Measurements from ENCODE around the gene GPAT2.
A peak's percentile ranks its signal among the peaks of the same experiment; 100 is the strongest.
"Not testable (repeated sequence)": the region's sequence is repeated elsewhere in the genome, so short reads cannot be mapped to it uniquely, and the experiment has no call there.

GPAT2 gene

GRCh38 chr2:96012086-96012791 lies 22.5 kb downstream of the GPAT2 start:
- H3K4me1 ChIP-seq (ENCODE audit: control insufficient read depth, insufficient read depth, low read length); H3K4me3 ChIP-seq (ENCODE audit: low read length); H3K9me3 ChIP-seq (ENCODE audit: control insufficient read depth, low read length); H3K36me3 ChIP-seq (ENCODE audit: control insufficient read depth, insufficient read depth, low read length); H3K27me3 ChIP-seq (ENCODE audit: control insufficient read depth, insufficient read depth, low read length); H3K9ac ChIP-seq (ENCODE audit: low read length): not testable (repeated sequence)

- not testable (repeated sequence) for H3K4me3 ChIP-seq (ENCODE audit: low read length); H3K9ac ChIP-seq (ENCODE audit: low read length); H3K36me3 ChIP-seq (ENCODE audit: control insufficient read depth, insufficient read depth, low read length)
Observed at GRCh38 chr2:96011129-96011455, 23.6 kb downstream of the GPAT2 start.

GRCh38 chr2:96010320-96011128 lies 24.2 kb downstream of the GPAT2 start:
- H3K36me3 ChIP-seq (ENCODE audit: control insufficient read depth, insufficient read depth, low read length); H3K27me3 ChIP-seq (ENCODE audit: control insufficient read depth, insufficient read depth, low read length); H3K9me3 ChIP-seq (ENCODE audit: control insufficient read depth, low read length); H3K4me3 ChIP-seq (ENCODE audit: low read length); H3K4me1 ChIP-seq (ENCODE audit: control insufficient read depth, insufficient read depth, low read length): not testable (repeated sequence)
- peak overlapping the region; percentile 33 for H3K9ac ChIP-seq (ENCODE audit: low read length)

More at GRCh38 chr2:96011129-96011455, 23.6 kb downstream of the GPAT2 start:
- H3K4me1 ChIP-seq (ENCODE audit: control insufficient read depth, insufficient read depth, low read length); H3K9me3 ChIP-seq (ENCODE audit: control insufficient read depth, low read length); H3K27me3 ChIP-seq (ENCODE audit: control insufficient read depth, insufficient read depth, low read length): not testable (repeated sequence)

GRCh38 chr2:96009833-96010232 lies 24.9 kb downstream of the GPAT2 start:
- H3K9ac ChIP-seq (ENCODE audit: low read length): peak overlapping the region; percentile 33
- not testable (repeated sequence) for H3K36me3 ChIP-seq (ENCODE audit: control insufficient read depth, insufficient read depth, low read length); H3K27me3 ChIP-seq (ENCODE audit: control insufficient read depth, insufficient read depth, low read length); H3K9me3 ChIP-seq (ENCODE audit: control insufficient read depth, low read length); H3K4me3 ChIP-seq (ENCODE audit: low read length); H3K4me1 ChIP-seq (ENCODE audit: control insufficient read depth, insufficient read depth, low read length)

GRCh38 chr2:96008051-96008450 lies 26.7 kb downstream of the GPAT2 start:
- not testable (repeated sequence) for H3K9ac ChIP-seq (ENCODE audit: low read length); H3K27me3 ChIP-seq (ENCODE audit: control insufficient read depth, insufficient read depth, low read length); H3K36me3 ChIP-seq (ENCODE audit: control insufficient read depth, insufficient read depth, low read length); H3K4me1 ChIP-seq (ENCODE audit: control insufficient read depth, insufficient read depth, low read length); H3K9me3 ChIP-seq (ENCODE audit: control insufficient read depth, low read length); H3K4me3 ChIP-seq (ENCODE audit: low read length)

- H3K9me3 ChIP-seq (ENCODE audit: control insufficient read depth, low read length); H3K27me3 ChIP-seq (ENCODE audit: control insufficient read depth, insufficient read depth, low read length); H3K9ac ChIP-seq (ENCODE audit: low read length); H3K36me3 ChIP-seq (ENCODE audit: control insufficient read depth, insufficient read depth, low read length); H3K4me1 ChIP-seq (ENCODE audit: control insufficient read depth, insufficient read depth, low read length); H3K4me3 ChIP-seq (ENCODE audit: low read length): not testable (repeated sequence)
Observed at GRCh38 chr2:96006248-96006647, 28.5 kb downstream of the GPAT2 start.

GRCh38 chr2:95992520-95993272 lies 42.0 kb downstream of the GPAT2 start:
- H3K36me3 ChIP-seq (ENCODE audit: control insufficient read depth, insufficient read depth, low read length); H3K9me3 ChIP-seq (ENCODE audit: control insufficient read depth, low read length); H3K4me1 ChIP-seq (ENCODE audit: control insufficient read depth, insufficient read depth, low read length); H3K27me3 ChIP-seq (ENCODE audit: control insufficient read depth, insufficient read depth, low read length): not testable (repeated sequence)
- Histone ChIP-seq H3K9ac (ENCODE audit: low read length) (peak overlapping the region; percentile 87), H3K4me3 (ENCODE audit: low read length) (peak overlapping the region; percentile 77)

- H3K4me1 ChIP-seq (ENCODE audit: control insufficient read depth, insufficient read depth, low read length); H3K36me3 ChIP-seq (ENCODE audit: control insufficient read depth, insufficient read depth, low read length); H3K4me3 ChIP-seq (ENCODE audit: low read length); H3K9me3 ChIP-seq (ENCODE audit: control insufficient read depth, low read length); H3K27me3 ChIP-seq (ENCODE audit: control insufficient read depth, insufficient read depth, low read length): not testable (repeated sequence)
- H3K9ac ChIP-seq (ENCODE audit: low read length): peak overlapping the region; percentile 87
Observed at GRCh38 chr2:95992102-95992501, 42.6 kb downstream of the GPAT2 start.

GRCh38 chr2:95991351-95992094 lies 43.2 kb downstream of the GPAT2 start, which contains the start of gene ANKRD36C:
ANKRD36C (minus strand) TSS chr2:95991824; CDS start chr2:95991708, 116 bp downstream.
- H3K4me3 ChIP-seq (ENCODE audit: low read length): peak within 1 kb of the TSS; percentile 77

GRCh38 chr2:95990884-95991283 lies 43.8 kb downstream of the GPAT2 start:
- not testable (repeated sequence) for H3K4me3 ChIP-seq (ENCODE audit: low read length); H3K4me1 ChIP-seq (ENCODE audit: control insufficient read depth, insufficient read depth, low read length); H3K36me3 ChIP-seq (ENCODE audit: control insufficient read depth, insufficient read depth, low read length); H3K27me3 ChIP-seq (ENCODE audit: control insufficient read depth, insufficient read depth, low read length); H3K9me3 ChIP-seq (ENCODE audit: control insufficient read depth, low read length)
- H3K9ac ChIP-seq (ENCODE audit: low read length): peak overlapping the region; percentile 28

More at GRCh38 chr2:95991351-95992094, 43.2 kb downstream of the GPAT2 start, which contains the start of gene ANKRD36C:
- not testable (repeated sequence) for H3K4me1 ChIP-seq (ENCODE audit: control insufficient read depth, insufficient read depth, low read length); H3K27me3 ChIP-seq (ENCODE audit: control insufficient read depth, insufficient read depth, low read length); H3K36me3 ChIP-seq (ENCODE audit: control insufficient read depth, insufficient read depth, low read length); H3K9me3 ChIP-seq (ENCODE audit: control insufficient read depth, low read length)
- peak within 1 kb of the TSS; percentile 87 for H3K9ac ChIP-seq (ENCODE audit: low read length)

Measured in mucosa of stomach (tissue), 1 donor.